Activated CD4-positive, alpha-beta T cell treated with anti-CD3 and anti-CD28 coated beads, Interleukin-2, amount 50 U/mL, for 1 hour (primary cell): Measurements from ENCODE around the gene PPARGC1A.

ENCODE experiments used
- DNase-seq: peaks from one replicate; pipeline ENCODE4 v3.0.0-alpha.2; 2020

PPARGC1A gene

DNA sequence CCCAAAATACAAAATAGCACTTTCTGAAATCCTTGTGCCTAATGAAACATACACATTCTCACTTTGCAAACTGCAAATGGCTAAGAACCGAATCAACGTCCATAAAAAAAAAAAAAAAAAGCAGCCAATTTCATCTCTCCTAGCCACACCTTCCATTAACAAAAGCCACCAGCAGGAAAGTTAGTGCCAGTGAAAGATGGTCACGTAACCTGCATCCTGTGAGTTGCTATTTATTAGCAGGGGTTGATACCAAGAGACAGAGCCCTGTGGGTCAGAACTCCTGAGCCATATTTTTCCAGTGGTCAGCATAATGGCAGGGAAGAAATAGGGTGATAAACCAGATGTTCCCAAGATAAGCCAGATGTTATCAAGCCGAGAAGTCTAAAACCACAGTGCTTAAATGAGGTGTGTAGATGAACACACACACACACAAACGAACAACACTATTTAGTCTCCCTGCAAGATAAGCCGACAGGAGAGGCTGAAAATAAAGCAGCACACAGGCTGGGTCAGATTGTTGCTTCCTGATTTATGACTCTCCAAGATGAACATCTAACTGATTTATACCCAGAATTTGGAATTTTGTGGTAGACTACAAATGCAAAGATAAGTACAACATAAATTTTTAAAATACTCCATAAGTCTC is 11.5 kb downstream of the PPARGC1A start:
- no peak for DNase-seq

DNA sequence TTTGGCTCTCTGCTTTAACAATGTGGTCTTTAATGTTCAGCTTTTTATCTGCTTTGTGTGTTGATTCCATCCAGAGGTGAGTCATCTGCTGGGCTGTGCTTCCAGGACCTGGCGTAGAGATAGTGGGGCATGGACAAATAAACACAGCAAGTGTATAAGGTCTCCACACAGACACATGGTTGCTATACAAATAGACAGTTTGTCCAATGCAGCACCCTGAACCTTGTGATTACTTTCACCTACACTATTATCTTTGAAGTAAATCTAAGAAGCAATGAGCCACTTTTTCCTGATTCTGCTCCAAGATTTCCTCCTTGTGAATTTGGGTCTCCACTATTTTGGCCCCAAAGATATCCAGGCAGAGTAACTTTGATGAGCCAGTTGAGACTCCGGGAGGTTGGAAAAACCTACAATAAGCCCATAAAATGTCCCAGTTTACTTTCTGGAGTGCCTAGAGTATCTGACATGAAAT is 12.1 kb downstream of the PPARGC1A start:
- no peak for DNase-seq

DNA sequence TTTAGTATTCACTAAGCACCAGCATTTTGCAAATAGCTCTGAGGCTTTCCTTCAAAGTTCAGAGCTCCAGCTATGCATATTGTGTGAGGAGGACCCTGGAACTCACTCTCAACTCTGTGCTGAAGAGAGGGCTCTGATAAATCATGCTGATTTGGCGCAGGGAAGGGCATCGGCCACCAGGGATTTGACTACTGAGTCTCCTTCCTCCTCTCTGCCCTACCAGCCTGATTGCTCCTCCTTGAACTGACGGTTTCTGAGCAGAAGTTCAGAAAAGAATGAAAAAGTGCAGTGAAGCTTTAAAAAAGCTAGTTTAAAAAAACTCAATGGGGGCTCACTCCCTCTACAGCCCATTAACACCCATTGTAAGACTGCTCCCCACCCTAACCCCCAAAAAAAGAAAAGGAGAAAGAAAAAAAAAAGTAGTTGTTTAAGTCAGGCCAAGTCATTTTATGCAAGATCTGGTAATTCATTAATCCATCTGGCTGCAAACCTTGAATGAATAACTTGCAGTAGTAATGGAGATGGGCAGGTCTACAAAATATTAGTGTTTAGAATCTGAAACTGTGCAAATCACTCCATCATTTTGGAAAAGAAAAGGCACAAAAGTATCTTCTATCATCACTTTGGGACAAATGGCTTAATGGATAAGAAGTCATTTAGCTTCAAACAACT is 13.3 kb downstream of the PPARGC1A start:
- DNase-seq = no peak

DNA sequence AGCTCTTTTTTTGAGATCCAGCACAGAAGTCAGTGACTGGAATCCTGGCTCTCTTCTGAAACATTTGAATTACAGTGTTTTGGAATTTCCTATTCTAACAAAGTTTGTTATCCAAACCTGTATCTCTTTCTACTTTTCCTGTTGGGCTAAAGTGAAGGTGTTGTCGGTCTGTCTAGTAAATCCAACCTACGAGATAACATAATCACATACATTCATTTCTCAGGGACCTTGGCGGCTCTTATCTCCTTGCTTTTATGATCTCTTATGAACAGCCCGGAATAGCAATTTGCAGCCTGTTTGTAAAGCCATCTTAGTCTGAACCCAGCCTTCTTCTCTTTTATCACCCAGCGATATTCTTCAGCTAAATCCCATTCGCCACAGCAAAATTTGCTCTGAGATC is 14.5 kb downstream of the PPARGC1A start:
- no peak for DNase-seq

DNA sequence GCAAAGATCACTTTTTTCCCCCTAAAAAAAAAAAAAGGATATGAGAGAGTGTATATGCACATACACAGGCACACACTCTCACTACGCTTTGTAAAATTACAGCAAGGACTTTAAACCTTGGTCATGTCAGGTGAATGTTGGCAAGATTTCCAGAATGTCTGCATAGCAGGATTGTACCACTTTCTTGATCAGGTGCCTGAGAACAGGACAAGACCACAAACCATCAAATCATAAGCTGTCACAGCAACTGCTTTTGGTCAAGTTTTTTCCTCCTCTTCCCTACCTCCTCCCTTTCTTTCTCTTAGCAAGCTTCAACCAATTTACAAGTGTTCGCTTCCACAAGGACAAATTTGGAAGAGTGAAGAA is 15.3 kb downstream of the PPARGC1A start:
- no peak for DNase-seq

DNA sequence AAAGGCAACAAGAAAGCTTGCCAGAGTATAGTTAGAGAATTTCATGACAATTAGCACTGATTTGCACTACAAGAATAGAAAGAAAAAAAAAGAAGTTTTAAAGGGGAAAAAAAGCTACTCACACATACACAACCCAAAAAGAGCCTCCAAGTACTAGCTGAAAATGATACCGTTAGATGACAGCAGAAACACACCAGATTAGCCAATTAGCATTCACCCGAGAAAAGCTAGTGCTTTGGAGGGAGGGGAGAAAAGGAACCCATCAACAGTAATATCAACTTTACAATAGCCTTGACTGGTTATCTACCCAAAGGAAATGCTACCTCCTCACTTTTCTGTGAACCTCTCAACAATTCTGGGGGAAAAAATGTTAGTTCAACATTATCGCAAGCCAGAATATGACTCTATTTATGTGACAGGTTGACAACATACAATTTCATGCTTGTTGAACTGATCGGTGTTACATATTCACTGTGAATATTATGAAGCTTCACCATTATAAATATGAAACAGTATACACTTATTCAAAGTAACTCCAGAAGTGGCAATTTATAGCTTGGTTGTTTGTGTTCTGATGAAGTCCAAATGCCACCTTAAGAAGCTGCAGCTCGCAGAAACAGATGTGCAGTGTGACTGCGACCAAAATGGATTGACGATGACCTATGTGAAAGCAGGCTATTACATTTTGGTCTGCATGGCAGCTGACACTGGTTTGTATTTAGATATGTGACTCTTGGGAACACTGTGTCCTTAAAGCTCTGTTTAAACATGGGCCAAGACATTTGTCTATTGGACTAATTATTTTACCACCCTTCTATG is 15.9 kb downstream of the PPARGC1A start:
- no peak for DNase-seq

DNA sequence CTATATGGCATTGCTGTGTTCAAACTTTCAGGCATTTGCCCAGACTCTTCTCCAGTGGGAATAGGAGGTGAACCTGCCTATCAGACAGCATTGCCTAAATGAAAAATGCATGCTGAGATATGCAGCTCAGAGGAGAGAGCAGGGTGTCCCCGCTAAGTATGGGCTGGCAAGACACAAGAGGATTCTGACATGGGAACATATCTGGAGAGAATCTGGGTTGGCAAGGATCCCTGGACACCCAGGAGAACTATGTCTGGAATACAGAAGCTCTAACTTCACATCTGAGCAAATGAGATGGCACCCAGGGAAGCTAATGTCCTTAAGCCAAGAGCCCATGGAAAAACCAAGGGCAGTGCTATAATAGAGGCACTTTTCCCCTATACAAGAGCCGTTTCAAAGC is 18.4 kb downstream of the PPARGC1A start:
- DNase-seq = no peak

DNA sequence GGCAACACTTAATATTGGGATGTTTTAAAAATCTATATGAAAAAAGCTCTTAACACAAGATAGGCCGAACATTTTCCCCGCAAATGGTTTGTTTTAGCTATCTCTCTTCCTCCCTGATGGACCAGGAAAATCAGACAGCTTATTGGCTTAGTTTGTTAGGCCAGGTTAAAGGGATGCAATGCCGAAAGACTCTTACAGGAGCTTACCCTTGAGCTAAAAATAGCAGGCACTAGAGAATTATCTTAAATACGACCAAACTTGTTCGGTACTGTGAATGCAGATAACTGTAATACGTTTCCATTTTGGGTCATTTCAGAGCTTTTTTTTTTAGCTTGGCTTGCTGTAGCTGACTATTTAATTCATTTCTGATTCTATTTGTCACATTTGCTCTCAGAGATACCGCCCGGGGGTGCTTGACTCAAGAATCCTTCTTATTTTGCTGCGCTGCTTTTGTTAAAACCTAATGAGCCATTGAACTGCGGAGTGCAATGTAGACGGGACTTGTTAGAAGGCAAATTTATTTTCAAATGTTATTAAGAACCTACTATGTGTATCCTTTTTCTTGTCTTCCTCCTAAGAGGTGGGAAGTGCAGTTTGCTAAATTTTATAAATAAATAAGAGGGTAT is 23.3 kb downstream of the PPARGC1A start:
- no peak for DNase-seq

DNA sequence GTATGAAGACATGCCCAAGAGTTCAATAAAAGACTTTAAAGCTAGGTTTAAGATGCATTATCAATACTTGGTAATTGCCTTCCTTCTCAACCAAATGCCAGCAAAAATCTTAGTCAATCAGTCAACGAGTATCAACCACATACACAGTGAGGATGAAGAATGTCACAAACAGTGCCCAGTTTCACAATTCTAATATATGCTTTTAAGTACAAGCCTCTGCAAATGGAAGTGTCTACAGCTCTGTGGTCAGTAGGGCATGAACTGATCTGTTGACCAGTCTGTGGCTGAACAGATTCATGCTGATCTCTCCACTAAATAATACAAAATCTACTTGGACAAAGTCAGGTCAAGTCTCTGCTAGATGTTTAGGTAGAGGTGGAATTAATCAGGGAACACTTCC is 27.9 kb downstream of the PPARGC1A start:
- DNase-seq = no peak

DNA sequence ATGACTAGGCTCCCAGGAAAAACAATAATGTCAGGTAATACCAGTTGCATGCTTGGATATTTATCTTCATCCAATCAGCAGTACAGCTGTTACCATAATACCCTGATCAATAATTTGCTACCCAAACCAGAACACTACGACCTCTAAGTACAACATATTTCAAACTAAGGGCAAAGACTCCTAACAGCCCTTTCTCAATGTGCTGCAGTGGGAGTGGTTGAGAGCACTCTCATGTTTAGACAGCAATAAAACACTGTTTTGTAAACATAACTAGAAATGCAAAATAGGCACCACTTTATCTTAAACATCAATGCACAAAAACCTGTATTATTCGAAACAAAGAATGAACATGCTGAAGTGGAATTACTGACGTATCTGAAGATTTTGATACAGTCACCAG is 28.9 kb downstream of the PPARGC1A start:
- no peak for DNase-seq

DNA sequence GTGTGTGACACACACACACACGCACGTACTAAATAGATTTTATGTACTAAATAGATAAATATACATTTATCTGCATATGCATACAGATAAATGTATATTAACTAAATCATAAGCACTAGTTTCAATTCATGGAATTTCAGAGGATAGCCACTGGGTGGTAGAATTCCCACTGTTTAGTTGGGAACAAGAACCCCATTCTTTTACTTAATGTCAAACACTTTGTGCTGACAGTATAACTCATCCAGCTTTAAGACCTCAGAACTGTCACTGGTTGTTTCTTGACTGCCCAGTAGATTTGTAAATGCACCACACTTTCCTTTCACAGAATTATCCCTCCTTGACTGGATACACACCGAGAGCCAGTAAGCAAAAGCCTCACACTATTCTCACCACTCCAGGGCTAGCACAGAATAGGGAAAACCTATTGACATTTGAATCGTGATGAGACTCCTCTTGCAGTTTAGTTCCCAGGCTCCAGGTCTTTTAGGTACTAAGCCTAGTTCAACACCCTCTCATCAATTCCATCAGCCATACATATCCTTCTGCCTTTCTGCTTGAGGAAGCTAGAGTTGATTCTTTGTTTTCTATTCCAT is 32.4 kb downstream of the PPARGC1A start:
- no peak for DNase-seq

DNA sequence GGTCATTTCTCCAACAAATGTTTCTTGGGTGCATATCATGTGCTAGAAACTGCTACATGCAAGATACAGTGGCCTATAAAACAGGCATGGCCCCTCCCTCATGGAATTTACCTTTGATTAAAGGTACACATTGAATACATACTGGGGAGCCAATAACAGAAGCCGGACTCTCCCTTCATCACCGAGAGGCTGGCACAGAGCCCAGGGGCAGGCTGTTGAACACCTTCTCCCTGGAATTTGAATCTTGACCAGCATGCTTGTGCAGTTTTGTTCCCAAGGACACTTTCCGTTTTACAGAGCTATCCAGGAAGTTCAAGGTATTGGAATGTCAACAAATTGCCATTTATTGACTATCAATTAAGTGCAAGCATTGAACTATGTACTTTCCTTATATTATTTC is 33.2 kb downstream of the PPARGC1A start:
- no peak for DNase-seq

DNA sequence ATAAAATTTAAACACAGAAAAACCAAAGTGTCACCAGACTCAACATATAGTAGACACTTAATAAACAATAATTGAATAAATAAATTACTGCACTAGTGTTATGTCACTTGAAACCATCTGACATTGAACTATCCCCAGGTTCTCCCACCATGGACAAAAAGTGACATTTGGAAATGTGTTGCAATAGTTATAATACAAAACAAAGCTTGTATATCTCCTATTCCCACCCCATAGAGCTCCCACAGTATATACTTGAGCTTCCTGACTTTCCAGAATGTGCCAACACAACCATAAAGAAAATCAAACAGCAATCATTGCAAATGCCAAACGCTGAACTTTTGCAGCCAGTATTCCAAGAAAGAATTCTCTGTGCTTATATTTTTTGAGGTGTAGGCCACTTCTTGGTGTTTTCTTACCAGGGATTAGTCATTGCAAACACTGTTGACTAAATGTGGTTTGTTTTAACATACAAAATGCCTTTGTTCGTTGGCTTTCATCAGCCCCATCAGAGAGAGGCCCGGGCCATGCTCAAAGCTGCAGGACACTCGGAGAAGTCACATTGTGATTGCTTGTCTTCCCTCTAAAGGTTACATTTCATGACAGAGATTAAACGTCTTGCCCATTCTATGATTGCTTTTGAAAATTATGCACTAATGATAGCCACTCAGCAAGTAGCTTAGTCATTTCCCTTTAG is 33.8 kb downstream of the PPARGC1A start:
- no peak for DNase-seq

DNA sequence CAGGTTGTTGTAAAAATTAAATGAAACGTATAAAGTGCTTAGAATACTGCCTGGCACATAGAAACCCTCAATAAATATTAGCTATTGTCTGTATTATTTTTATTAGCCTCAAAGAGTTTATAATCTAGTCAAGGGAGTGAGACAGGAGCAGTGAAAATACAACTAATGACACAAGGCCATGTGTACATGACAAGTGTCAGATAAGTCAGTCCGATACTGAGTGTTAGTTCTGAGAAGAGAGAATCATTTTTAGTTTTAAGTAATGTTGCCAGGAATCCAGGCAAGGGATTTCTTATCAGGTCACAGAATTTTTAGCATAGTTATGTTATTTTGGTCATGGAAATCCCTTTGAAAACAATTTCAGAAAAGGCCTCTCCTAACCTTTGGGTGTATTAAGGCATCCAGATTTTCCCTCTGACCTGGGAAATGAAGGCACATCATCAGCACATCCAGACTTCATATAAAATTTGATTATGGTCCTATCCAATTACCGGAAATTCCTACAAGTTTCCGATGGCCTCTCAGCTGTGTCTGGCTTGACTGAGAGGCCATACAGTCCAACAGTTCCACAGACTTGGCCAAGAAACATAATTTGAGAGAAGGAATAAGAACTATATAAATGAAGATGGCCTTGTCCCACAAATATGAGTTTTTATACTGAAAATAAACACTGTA is 35.7 kb downstream of the PPARGC1A start:
- DNase-seq = no peak

DNA sequence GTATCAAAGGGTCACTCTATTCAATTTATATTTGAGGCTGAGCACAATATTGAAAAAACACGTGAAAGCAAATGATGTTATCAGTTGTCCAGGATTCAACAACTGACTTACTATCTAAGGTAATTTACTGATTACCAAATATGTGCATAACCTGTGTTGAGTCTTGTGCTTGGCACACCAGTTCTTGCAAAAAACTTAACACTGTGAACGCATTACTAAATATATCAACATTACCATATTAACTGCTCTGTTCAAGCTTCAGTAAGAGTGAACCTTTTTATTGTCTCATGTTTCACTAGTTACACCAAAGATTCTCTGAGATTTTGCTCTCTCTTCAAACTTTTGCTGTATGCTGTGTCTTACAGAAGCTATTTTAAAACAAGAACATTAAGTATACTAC is 38.4 kb downstream of the PPARGC1A start:
- no peak for DNase-seq

DNA sequence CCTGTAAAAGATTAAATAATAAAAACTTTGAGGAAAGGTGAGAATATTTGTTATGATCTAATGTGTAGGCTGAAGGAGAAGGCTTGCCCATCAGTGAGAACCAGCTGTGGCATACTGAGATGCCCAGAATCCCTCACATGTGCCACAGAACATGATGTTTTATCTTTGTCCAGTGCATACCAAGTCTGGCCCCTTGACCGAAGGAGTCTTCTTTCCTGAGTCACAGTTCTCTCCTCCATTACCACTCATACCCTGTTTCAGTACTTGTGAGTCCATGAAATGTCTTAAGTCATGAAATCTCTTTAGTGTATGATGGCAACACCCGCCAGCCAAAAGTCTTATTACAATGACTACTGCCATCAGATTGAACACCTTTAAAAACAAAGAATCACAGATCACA is 42.7 kb downstream of the PPARGC1A start:
- DNase-seq = no peak

DNA sequence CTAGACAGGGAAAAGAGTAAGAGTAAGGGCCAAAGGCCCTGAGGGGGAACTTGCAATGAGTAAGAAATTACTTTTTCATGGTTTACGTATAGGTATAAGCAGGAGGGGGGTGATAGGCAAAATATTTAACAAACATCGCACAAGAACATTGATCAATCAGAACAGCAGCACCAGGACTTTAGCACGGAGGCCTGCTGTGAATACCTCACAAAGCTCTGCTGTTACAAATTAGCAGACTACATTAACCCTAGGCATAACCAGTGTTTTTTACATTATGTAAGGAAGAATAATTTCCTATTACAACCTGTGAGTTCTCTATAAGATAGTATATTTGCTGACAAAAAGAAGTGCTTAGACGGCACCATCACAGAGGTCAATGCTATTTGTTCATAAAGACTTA is 44.9 kb downstream of the PPARGC1A start:
- DNase-seq = no peak

DNA sequence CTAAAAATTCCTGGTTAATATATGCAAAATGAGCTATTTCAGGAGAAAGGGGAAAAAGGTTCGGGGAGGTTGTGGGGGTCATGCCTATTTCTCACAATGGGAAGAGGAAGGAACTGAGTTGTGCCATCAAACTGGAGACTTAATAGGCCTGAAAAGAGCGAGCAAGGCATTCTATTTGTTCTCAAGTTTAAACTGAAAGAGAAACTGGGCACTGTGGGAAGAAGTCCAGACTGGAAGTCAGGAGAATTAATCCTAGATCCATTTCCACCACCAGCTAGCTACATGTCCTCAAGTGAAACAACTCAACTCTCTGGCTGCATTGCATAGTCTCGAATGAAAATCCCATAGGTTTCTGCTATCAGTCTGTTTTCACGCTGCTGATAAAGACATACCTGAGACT is 50.6 kb downstream of the PPARGC1A start:
- DNase-seq = no peak

DNA sequence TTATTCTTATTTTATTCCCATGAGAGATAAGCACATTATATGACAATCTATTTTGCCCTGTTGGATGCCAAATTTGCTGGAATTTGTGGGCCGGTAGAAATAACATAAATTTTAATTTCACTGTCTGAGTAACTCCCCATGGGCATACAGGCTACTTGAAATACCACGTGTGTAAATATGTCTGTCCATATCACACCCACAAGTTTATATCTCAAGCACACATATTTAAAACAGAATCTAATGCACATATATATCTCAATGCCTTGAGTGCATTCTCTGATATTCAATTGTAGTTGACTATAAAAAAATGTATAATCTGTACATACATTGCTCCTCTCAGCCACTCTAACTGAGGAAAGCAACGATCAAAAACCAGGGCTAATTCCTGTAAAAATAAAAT is 51.2 kb downstream of the PPARGC1A start:
- no peak for DNase-seq

DNA sequence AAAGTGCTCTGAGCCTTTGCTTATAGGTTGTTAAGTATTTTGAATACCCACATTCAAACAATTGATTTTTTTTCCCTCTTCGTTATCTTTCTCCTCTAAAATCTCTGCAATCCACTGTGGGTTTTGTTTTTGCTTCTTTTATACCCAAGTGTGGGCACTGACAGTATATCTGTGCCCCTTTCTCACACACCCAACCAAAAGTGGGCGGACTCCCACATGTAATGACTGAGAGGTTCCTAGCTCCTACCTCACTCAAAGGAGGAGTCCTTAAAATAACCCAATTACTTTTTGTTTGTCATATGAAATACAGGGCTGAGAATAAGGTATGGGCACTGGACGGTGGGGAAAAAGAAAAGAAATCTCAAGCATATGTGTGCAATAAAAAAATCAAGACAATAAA is 51.7 kb downstream of the PPARGC1A start:
- DNase-seq = no peak

DNA sequence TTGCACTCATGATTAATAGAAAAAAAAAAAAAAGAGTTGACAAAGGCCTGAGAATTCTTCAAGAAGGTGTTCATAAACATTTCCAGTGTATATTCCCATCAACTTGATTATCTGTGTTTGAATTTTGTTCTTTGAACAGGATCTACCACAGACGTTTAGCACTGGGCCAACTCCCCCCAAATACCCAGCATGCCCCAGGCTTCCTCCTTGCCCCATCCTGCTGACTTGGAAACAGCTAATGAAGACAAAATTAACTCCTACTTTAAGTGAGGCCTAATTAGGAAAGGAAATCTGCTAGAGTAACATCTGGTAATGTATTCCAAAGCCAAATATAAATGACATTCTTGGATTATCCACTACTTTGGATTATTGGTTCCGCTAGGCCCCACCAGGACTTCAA is 52.5 kb downstream of the PPARGC1A start:
- no peak for DNase-seq
